GM12801 (cell line): ENCODE data around the gene OTUB1.

Experiments
- TF ChIP-seq, protein P1 (sequence below): IDR thresholded peaks from one replicate; pipeline ENCODE4 v1.5.1; 2011; ENCODE audit warnings: control low read depth; ENCODE audit not compliant: insufficient read length; ENCODE audit errors: extremely low read depth

Gene OTUB1

DNA sequence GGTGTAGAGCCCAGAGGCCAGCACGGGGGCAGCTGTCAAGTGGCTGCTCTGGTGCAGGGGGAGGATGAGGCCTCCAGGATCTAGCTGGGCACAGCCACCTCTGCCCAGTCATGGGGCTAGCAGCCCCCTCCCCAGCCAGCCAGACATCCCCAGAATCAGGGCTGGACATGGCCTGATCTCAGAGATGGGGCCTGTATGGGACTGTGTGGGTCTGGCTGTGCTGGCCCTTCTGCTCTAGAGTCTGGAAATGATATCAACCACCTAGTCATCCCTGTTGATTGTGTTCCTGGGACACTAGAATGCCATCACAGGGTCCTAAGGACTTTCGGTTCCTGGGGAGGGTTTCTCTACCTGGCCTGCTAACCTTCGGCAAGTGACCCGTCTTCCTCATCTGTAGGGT, 52.3 kb downstream of the OTUB1 start:
- TF ChIP-seq, protein P1, sequence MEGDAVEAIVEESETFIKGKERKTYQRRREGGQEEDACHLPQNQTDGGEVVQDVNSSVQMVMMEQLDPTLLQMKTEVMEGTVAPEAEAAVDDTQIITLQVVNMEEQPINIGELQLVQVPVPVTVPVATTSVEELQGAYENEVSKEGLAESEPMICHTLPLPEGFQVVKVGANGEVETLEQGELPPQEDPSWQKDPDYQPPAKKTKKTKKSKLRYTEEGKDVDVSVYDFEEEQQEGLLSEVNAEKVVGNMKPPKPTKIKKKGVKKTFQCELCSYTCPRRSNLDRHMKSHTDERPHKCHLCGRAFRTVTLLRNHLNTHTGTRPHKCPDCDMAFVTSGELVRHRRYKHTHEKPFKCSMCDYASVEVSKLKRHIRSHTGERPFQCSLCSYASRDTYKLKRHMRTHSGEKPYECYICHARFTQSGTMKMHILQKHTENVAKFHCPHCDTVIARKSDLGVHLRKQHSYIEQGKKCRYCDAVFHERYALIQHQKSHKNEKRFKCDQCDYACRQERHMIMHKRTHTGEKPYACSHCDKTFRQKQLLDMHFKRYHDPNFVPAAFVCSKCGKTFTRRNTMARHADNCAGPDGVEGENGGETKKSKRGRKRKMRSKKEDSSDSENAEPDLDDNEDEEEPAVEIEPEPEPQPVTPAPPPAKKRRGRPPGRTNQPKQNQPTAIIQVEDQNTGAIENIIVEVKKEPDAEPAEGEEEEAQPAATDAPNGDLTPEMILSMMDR, result no peak

DNA sequence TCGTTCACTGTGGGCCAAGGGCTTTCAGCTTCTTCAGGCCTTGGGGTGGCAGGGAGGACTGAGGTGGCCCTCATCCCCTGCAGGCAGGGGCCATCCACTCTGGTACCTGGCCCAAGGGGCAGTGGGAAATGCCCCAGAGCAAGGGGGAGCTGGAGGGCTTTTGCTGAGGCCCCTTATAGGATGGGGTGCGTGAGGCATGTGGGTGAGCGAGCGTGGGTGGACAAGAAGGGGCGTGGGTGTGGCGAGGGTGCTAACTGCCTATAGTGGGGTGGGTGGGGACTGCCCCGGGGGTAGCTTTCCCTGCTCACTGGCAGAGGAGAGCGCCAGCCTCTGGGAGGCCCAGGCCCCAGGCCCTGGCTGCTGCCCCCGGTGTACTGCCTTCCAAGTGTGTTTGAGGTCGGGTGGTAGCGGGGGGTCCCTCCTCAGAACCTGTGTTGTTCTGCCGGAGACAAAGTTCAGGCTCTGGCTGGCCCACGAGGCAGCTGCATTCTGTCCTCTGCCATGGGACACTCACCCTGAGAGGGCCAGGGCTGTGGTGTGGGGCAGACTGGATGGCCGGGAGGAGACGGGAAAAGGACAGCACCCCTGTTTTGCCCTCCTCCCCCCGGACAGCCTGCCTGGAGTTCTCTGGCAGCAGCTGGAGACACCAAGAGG, 52.9 kb downstream of the OTUB1 start:
- TF ChIP-seq, protein P1, result no peak

DNA sequence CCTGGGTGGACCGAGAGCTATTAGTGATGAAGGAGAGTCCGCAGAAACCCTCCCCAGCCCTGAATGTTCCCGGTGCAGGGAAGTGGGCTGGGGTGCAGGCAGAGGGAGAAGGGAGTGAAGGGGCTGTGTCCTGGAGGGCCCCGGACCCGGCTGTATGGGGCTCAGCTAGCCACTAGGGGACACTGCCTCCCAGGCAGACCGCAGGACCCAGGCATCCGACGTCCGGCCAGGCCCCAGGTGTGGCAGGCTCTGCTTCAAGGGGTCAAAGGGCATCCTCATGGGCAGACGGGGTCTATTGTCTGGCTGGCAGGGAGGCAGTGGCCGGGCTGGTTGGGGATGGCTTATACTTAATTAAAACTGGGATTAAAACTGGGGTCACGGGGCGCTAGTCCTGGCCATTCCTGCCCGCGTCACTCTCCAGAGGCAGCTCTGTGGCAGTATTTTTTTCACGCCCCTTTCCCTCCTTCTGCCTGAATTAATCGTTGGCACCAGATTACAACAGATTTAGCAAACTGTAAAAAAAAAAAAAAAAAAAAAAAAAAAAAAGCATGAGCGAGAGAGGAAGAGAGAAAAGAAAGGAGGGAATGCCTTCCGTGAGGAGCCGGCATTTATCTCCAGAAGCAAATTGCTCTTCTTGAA, 54.6 kb downstream of the OTUB1 start:
- TF ChIP-seq, protein P1, result no peak

DNA sequence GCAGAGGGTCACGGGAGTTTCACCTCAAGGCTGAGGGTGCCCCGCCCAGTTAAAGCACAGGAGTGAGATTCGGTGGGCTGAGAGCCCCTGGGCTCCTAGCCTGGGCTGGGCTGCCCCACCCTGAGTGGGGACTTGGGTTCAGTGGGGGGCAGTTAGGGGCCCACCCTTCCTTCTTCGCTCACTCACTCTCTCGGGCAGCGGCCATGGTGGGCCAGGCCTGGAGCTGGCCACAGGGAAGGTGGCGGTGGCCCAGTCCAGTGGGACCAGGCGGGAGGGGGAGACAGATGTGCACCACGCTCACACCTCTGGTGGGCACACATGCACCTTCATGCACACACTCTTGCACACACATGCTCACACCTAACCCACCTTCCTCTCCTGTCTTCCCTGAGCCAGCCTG, 55.6 kb downstream of the OTUB1 start:
- TF ChIP-seq, protein P1, result no peak

DNA sequence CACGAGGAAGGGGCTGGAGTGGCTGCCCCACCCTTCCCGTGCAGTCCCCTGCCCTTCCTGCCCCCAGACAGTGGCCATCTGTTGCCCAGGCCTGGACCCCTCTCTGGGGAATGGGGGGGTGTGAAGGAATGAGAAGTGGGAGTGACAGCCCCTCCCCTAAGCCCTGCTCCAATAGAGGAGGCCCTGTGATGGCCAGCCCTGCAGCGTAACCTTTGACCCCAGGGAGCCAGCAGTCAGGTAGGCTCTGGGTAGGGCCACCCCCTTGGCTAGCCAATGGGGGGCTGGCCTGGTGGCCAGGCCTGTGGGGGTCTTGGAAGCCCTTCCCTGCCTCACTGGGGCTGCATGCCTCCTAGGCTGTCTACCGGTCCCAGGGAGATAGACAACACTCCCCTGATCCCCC, 56.1 kb downstream of the OTUB1 start:
- TF ChIP-seq, protein P1, result no peak

DNA sequence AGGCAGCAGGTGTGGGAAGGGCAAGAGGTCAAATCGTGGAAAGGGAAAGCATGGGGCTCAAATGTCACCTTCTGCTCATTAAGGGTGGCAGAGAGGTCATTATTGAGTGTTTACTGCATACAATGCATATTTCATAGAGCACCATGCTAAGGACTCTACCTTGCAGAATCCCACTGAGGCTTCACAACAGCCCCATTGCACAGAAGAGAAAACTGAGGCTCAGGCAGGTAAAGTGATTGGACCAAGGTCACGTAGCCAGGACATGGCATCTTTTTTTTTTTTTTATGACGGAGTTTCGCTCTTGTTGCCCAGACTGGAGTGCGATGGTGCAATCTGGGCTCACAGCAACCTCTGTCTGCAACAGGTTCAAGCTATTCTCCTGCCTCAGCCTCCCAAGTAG, 57.3 kb downstream of the OTUB1 start:
- TF ChIP-seq, protein P1, result no peak

DNA sequence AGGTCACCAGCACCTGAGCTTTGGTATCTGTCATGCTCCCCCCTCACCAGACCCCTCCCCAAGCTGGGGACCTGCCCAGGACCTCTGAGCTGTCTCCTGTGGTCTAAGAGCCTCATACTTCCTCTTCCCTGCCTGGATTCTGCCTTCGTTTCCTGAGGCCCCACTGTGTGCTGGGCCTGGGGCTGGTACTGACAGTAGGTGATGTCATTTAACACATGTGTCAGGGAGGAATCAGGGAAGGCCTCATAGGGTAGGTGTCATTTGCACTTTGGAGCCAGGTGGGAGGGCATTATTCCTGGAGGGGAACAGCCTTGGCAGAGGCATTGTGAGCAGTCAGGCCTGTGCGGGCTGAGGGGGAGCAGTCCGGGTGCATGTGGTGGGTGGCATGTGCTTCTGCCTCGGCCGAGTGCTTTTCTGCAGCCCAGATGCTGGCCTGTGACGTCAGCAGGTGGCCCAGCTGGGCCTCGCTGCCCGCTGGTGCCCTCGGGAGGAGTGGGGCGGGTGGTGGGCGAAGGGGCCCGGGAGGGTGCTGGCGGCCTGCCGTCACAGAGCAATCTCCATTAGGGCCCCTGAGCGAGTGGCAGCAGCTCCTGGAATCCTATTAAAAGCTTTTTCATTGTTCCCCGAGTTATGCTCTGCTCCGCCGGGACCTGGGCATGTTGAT, 58.6 kb downstream of the OTUB1 start:
- TF ChIP-seq, protein P1, result no peak
